Right atrium auricular region (tissue), 2 donors: Measurements from ENCODE around the gene HSPA2. TPM values are rescaled to one million over a fixed set of nuclear protein-coding genes. Genes with fewer than 3 reads are reported as not detected.
A peak's percentile ranks its signal among the peaks of the same experiment; 100 is the strongest.

Source experiments
- DNase-seq: peaks from one replicate; pipeline ENCODE4 v3.0.0-alpha.2; 2019; ENCODE audit warnings: low spot score
- H3K27ac ChIP-seq, 2 donors: fragments of 200-600 bp; sonication (generic); 1 replicate in 1 of 2; 2 replicates in 1 of 2; pipeline ENCODE4 v1.5.1; 2016 to 2019
- H3K27me3 ChIP-seq, 2 donors: fragments of 200-600 bp; sonication (generic); one replicate each; pipeline versions ENCODE4 v1.5.1 to v1.6.0; 2017 to 2019
- H3K36me3 ChIP-seq: fragments of 200-600 bp; sonication (generic); one replicate; pipeline ENCODE4 v1.5.1; 2016
- H3K4me1 ChIP-seq, 2 donors: fragments of 200-600 bp; sonication (generic); one replicate each; pipeline versions ENCODE4 v1.5.1 to v1.6.0; 2017 to 2019
- H3K4me3 ChIP-seq, 2 donors: fragments of 200-600 bp; sonication (generic); 1 replicate in 1 of 2; 2 replicates in 1 of 2; pipeline ENCODE4 v1.5.1; 2017 to 2019; ENCODE audit warnings: mild to moderate bottlenecking in 1 of 2, moderate library complexity in 1 of 2
- H3K9me3 ChIP-seq, 2 donors: fragments of 200-600 bp; sonication (generic); one replicate each; pipeline ENCODE4 v1.5.1; 2019
- CTCF ChIP-seq, 2 donors: fragments of 200-600 bp; sonication (generic); IDR thresholded peaks; one replicate each; pipeline ENCODE4 v1.5.1; 2019; ENCODE audit warnings: antibody characterized with exemption in 2 of 2
- total RNA-seq, 2 donors: library from RNA; depleted of rRNA; stranded (reverse); fragments of >200 nt; gene quantifications; one replicate each; pipeline ENCODE4 v1.1.0, GENCODE V29; 2016

Gene HSPA2
- total RNA-seq, 2 donors from 2014 or later: 64.9 to 151 TPM

DNA sequence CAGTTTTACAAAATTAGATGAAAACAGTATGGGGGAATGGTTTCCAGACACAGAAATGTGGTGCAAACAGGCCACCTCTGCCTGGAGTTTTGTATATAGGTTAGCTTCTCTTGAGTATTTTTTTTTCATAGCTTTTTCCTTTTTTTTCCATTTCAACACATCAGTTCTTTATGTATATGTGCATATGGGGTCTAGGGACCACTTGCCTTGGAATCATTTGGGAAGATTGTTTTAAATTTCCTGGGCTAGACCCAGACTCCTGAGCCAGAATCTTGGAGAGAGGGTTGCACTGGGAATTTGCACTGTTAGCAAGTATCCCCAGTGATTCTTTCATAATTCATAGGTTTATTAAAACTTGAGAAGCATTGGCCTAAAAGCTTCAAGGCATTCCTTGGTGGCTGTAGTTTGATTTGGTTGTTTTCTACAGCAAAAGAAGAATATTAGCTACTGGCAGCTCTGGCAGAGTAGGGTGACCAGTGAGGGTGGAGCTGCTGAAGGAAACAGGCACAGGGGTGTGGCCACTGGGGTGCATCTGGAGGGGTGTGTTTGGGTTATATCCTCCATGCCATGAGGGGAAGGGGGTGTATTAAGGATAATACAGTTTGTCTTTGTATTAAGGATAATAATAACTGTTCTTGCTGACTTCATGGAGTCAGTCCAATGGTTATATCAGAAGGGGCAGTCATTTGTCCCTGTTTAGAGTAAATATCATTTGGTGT, 32.0 kb downstream of the HSPA2 start:
- no peaks in the 10 kb centered on the region for H3K27me3 ChIP-seq
- no peak overlapping the region for H3K4me3 ChIP-seq
- no peak for TF ChIP-seq CTCF (IDR thresholded peaks at IDR 0.05)
- peaks cover 0 to 32% of the 10 kb centered on the region in 2 donors for H3K4me1 ChIP-seq
- DNase-seq: no peak
- H3K36me3 ChIP-seq: no peaks in the 10 kb centered on the region
- no peaks in the 10 kb centered on the region for H3K9me3 ChIP-seq
- H3K27ac ChIP-seq: peak overlapping the region; percentile 19 to 26

- no peaks in the 10 kb centered on the region for H3K9me3 ChIP-seq
- H3K4me3 ChIP-seq: no peak overlapping the region
- no peaks in the 10 kb centered on the region for H3K27me3 ChIP-seq
- TF ChIP-seq CTCF (IDR thresholded peaks at IDR 0.05): no peak
- no peak for DNase-seq
- no peaks in the 10 kb centered on the region for H3K36me3 ChIP-seq
- peak overlapping the region; percentile 19 to 26 for H3K27ac ChIP-seq
- H3K4me1 ChIP-seq: peaks cover 0 to 31% of the 10 kb centered on the region in 2 donors
Measured at GRCh38 chr14:64573109-64573508, 32.6 kb downstream of the HSPA2 start.

DNA sequence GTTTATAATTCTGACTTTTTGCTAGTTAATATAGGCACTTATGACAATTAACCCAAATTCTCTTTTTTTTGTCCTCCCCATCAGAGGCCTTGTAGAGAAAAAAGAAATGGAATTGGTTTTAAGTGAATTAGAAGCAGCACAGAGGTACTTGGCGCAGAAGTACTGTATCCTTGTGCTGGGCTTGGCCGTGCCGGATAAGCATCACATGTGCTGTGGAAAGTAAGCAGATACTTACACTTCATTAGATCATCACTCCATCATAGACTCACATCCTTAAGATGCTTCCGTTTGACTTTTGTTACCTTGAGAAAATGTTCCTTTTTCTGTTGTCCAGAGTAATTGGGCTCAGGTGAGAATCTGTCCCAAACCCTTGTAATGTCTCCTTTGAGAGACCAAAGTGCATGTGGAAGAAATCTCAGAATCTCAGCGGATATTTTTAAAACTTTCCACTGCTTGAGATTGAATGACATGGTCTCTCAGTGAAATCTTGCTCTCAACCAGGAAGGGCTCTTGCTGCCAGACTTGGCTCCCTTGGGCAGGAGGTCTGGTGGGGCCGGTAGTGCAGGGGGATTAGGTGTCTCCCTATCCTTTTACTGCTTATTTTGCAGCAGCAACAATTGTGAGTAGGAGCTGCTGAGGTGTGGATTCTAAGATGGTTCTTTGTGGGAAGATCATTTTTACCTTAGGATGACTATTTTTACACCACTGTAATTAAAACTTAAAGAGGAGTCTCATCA, 34.0 kb downstream of the HSPA2 start:
- Histone ChIP-seq H3K9me3 (no peaks in the 10 kb centered on the region), H3K27ac (no peak overlapping the region), H3K4me3 (no peak overlapping the region), H3K4me1 (peaks cover 0 to 17% of the 10 kb centered on the region in 2 donors), H3K36me3 (no peaks in the 10 kb centered on the region), H3K27me3 (no peaks in the 10 kb centered on the region)
- no peak for DNase-seq
- TF ChIP-seq CTCF (IDR thresholded peaks at IDR 0.05): no peak

DNA sequence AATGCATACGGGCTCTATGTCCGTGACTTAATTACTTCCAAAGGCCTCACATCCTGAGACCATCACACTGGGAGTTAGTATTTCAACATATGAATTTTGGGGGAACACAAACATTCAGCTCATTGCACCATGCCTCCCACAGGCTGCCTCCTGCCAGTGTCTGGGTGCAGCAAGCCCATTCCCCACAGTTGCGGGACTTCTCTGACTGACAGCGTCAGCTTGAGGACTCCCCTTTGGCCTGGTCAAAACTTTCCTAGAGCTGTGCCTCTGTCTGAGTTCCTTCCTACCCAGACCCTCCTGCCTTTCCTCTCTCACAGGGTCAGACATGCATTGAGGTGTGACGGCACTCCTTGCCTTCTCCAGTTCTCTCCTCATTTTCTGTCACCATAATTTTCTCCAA, 36.7 kb downstream of the HSPA2 start:
- no peak for DNase-seq
- Histone ChIP-seq H3K36me3 (no peaks in the 10 kb centered on the region), H3K27ac (no peak overlapping the region), H3K4me1 (peaks cover 0 to 10% of the 10 kb centered on the region in 2 donors), H3K9me3 (no peaks in the 10 kb centered on the region), H3K27me3 (no peaks in the 10 kb centered on the region), H3K4me3 (no peak overlapping the region)
- TF ChIP-seq CTCF (IDR thresholded peaks at IDR 0.05): no peak

- Histone ChIP-seq H3K27me3 (no peaks in the 10 kb centered on the region), H3K4me1 (no peaks in the 10 kb centered on the region), H3K9me3 (no peaks in the 10 kb centered on the region), H3K4me3 (no peak overlapping the region), H3K27ac (no peak overlapping the region), H3K36me3 (no peaks in the 10 kb centered on the region)
- DNase-seq: no peak
- no peak for TF ChIP-seq CTCF (IDR thresholded peaks at IDR 0.05)
Measured at GRCh38 chr14:64580467-64580866, 39.9 kb downstream of the HSPA2 start.
